ENCODE data around the gene GPR26.

Gene GPR26

DNA sequence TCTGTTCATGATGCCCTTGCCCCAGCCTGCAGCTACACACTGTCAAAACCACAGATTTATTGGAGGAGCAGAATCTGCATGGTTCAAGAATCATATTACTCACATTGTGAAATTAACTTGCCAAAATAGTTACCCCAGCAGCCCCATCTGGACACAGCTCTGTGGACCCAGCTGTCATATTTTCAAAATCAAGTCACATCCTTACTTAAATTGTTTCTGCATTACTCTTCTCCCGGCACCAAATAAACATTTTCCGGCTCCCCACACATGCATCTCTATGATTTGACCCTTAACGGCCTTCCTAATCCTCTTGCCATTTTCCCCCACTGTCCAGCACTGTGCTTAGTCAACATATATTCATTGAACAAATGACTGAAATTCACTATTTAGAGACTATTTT is 43.8 kb upstream of the GPR26 start:
- TF ChIP-seq, protein P1, sequence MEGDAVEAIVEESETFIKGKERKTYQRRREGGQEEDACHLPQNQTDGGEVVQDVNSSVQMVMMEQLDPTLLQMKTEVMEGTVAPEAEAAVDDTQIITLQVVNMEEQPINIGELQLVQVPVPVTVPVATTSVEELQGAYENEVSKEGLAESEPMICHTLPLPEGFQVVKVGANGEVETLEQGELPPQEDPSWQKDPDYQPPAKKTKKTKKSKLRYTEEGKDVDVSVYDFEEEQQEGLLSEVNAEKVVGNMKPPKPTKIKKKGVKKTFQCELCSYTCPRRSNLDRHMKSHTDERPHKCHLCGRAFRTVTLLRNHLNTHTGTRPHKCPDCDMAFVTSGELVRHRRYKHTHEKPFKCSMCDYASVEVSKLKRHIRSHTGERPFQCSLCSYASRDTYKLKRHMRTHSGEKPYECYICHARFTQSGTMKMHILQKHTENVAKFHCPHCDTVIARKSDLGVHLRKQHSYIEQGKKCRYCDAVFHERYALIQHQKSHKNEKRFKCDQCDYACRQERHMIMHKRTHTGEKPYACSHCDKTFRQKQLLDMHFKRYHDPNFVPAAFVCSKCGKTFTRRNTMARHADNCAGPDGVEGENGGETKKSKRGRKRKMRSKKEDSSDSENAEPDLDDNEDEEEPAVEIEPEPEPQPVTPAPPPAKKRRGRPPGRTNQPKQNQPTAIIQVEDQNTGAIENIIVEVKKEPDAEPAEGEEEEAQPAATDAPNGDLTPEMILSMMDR (conservative IDR thresholded peaks at IDR 0.05; ENCODE audit: low read length): no peak
- peak; percentile 94 for DNase-seq (ENCODE audit: low read depth)
- H3K4me3 ChIP-seq (ENCODE audit: low read length): no peak overlapping the region

DNA sequence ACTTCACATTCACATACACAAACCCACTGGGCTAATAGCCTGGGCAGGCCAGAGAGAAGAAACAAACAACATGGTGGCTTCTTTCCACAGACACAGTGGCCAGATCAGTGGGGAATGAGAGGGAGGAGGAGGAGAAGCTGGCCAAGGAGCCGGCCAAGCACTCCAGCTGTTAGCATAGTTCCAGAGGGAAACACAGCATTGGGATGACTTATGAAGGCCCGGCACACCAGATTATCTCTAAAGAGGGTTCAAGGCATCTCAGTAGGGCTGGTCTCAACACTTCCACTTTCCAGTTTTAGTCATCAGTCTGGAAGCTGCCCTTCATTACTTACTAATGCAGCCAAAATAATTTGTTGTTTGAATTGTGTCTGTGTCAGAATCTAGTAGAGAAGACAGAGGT is 42.1 kb upstream of the GPR26 start:
- DNase-seq (ENCODE audit: low read depth): peak; percentile 51
- no peak overlapping the region for H3K4me3 ChIP-seq (ENCODE audit: low read length)
- TF ChIP-seq, protein P1 (conservative IDR thresholded peaks at IDR 0.05; ENCODE audit: low read length): no peak

DNA sequence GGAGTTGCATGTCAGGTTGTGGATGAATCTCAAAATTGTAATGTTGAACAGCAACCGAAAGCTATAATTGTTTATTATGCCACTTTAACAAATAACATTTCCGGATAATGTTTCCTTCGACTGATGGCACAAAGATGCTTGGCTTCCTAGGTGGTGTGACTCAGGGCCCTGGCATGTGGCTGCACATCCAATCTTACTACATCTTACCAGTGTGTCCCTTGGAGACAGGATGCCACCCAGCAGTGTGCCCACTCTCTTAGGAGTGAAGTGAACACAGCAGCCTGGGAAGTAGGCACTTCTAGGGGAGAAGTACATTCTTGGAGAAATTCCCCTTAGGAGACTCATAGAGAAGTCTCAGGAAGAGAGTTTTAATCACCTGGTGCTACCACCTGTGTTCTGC is 33.0 kb upstream of the GPR26 start:
- no peak overlapping the region for H3K4me3 ChIP-seq (ENCODE audit: low read length)
- peak; percentile 52 for DNase-seq (ENCODE audit: low read depth)
- TF ChIP-seq, protein P1 (conservative IDR thresholded peaks at IDR 0.05; ENCODE audit: low read length): no peak

DNA sequence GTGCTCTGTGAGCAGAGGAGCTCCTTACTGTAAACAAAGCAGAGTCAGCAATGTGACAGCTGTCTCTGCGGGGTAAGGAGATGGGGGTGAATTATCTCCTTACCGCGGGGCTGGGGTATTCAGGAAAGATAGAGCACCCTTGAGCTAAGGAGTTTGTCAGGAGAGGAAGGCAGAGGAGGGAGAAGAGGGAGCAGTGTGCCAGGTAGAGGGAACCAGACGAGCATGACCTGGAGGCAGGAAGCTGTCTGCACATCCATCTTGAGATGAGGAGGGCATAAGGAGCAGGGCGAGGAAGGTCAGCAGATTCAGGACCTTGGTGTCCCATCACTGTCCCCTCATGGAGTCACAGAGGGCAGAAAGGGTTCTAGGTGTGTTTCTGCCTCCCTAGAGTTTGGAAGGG is 32.5 kb upstream of the GPR26 start:
- no peak for DNase-seq (ENCODE audit: low read depth)
- TF ChIP-seq, protein P1 (conservative IDR thresholded peaks at IDR 0.05; ENCODE audit: low read length): no peak
- H3K4me3 ChIP-seq (ENCODE audit: low read length): no peak overlapping the region

DNA sequence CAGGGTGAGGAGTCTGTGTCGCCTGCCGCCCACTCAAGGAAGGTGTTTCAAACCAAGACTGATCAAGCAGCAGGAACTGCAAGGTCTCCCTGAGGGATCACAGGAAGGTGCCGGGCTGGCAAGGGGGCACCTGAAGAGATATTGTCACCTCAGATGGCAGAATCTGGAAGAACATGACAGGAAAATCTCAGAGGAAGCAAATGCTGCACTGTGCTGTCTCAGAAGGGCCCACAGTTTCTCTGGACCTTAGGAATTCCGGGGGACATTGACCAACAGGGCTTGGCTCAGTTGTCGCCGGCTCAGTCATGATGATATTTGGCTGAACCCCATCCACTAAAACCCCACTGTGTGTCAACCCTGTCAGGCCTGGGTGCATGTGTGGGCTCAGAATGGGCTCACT is 31.9 kb upstream of the GPR26 start:
- no peak for DNase-seq (ENCODE audit: low read depth)
- no peak overlapping the region for H3K4me3 ChIP-seq (ENCODE audit: low read length)
- TF ChIP-seq, protein P1 (conservative IDR thresholded peaks at IDR 0.05; ENCODE audit: low read length): no peak

DNA sequence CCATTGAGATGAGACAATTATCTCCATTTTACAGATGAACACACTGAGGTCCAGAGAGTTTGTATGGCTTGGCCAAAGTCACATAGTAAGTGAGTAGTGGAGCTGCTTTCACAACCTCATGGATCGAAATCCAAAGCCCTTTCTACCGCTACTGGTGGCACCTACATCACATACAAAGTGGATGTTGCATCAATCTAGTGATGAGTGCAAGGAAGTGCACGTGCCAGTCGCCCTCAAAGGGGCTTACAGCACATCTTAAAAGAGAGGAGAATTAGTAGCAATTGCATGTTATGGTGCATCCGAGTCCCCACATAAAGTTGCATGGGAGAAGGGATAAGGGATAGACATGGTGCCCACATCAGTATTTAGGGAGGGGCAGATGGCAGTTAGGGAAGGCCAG is 31.0 kb upstream of the GPR26 start:
- TF ChIP-seq, protein P1 (conservative IDR thresholded peaks at IDR 0.05; ENCODE audit: low read length): no peak
- no peak for DNase-seq (ENCODE audit: low read depth)
- no peak overlapping the region for H3K4me3 ChIP-seq (ENCODE audit: low read length)

DNA sequence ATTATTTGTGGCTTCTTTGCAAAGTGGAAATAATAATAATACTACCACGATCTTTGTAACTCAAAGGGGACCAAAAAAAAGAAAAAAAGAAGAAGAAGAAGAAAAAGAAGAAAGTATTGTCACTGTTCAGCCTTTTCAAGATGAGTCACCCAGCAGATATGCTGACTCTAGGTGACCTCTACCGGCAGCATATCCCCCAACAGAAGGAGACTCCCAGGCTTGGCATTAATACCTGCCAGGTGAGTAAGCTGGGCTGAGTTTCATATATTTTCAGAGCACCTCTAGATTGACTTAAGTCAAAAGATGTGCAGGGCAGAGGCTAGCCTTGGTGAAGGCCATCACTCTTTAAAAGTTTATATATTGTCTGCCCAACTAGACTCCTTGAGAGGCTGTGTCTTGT is 30.4 kb upstream of the GPR26 start:
- TF ChIP-seq, protein P1 (conservative IDR thresholded peaks at IDR 0.05; ENCODE audit: low read length): no peak
- DNase-seq (ENCODE audit: low read depth): no peak
- H3K4me3 ChIP-seq (ENCODE audit: low read length): no peak overlapping the region

All from AG10803 (cell line).